H1 (cell line): ENCODE results near the gene PELI2. TPM values are rescaled to one million over a fixed set of nuclear protein-coding genes. Genes with fewer than 3 reads are reported as not detected.

Source experiments
- ASH2L ChIP-seq: fragments of 200-600, 300-600 bp; sonication (generic); IDR thresholded peaks from one replicate; pipeline ENCODE4 v1.7.1; 2017; ENCODE audit warnings: low read length
- CTCF ChIP-seq, 3 experiments: IDR thresholded peaks; 1 replicate in 2 of 3; 2 replicates in 1 of 3; pipeline versions ENCODE4 v1.5.1 to v1.6.1; 2011; ENCODE audit warnings: low read length in 3 of 3, mild to moderate bottlenecking in 3 of 3, inconsistent platforms in 2 of 3, low read depth in 1 of 3, moderate library complexity in 1 of 3; ENCODE audit not compliant: insufficient read depth in 1 of 3; ENCODE audit errors: control extremely low read depth in 1 of 3
- KDM1A ChIP-seq: fragments of 200-600, 300-600 bp; sonication (generic); IDR thresholded peaks from 2 replicates; pipeline ENCODE4 v1.7.1; 2016; ENCODE audit warnings: mild to moderate bottlenecking, low read length, borderline replicate concordance
- MAFK ChIP-seq: IDR thresholded peaks from 2 replicates; pipeline ENCODE4 v1.6.1; 2012; ENCODE audit warnings: low read depth, mild to moderate bottlenecking, improper control_type of control experiment, low read length
- POLR2AphosphoS5 ChIP-seq: IDR thresholded peaks from 2 replicates; pipeline ENCODE4 v1.6.1; 2011; ENCODE audit warnings: low read depth, low read length
- RXRA ChIP-seq: IDR thresholded peaks from 2 replicates; pipeline ENCODE4 v1.6.1; 2011; ENCODE audit warnings: low read depth, mild to moderate bottlenecking, low read length, moderate library complexity; ENCODE audit not compliant: insufficient read depth
- SRF ChIP-seq: IDR thresholded peaks from 2 replicates; pipeline ENCODE4 v1.6.1; 2011; ENCODE audit warnings: mild to moderate bottlenecking, low read depth, low read length, moderate library complexity
- TAF7 ChIP-seq: optimal IDR thresholded peaks from 2 replicates; pipeline ENCODE3; 2011; ENCODE audit warnings: low read depth, mild to moderate bottlenecking, inconsistent platforms, low read length, moderate library complexity, borderline replicate concordance
- polyA plus RNA-seq, 7 experiments: library from polyadenylated mRNA; depleted of rRNA in 3 of 7; stranded (reverse) in 5 of 7; unstranded in 2 of 7; fragments of >200 nt in 5 of 7; fragments of 200-250 nt in 2 of 7; gene quantifications; 1 replicate in 5 of 7; 2 replicates in 1 of 7; 4 replicates in 1 of 7; pipeline versions ENCODE4 v1.2.1 to v1.2.3, GENCODE V29; 2011 to 2013; ENCODE audit warnings: missing spikeins in 2 of 7, mixed read lengths in 2 of 7
- total RNA-seq: library from RNA; stranded (reverse); fragmentation: NEBNext Ultra II Directional; extraction: Animal tissue kit (Norgen Biotek cat#: 25700); gene quantifications from 2 replicates; pipeline ENCODE4 v1.2.1, GENCODE V29; 2021

PELI2 gene
- total and polyA plus RNA-seq, 2 of the 8 experiments (the other 6 are each of a cell fraction or from before 2014, with no cell fraction given) = 14.6 to 25.7 TPM

- TF ChIP-seq CTCF (IDR thresholded peaks at IDR 0.05; ENCODE audit: control extremely low read depth in 1 of 3, insufficient read depth in 1 of 3, low read depth in 1 of 3, low read length in 3 of 3) (no peak), ASH2L (no peak), POLR2AphosphoS5 (no peak), TAF7 (no peak), KDM1A (no peak), SRF (no peak), RXRA (no peak), MAFK (no peak)
Measured at GRCh38 chr14:56136571-56137452, 18.6 kb downstream of the PELI2 start (continued).
